ENCODE measurements around the gene CCDC57. TPM values are rescaled to one million over a fixed set of nuclear protein-coding genes. Genes with fewer than 3 reads are reported as not detected.

CCDC57 gene
- polyA plus RNA-seq, 3 donors, result 17.1 to 43.8 (median 20.1) TPM

- H3K27ac Mint-ChIP-seq, result peak overlapping the region in 4 of 7 donors; percentile 6 to 63 (median 46)
- Histone ChIP-seq H4K20me1 (ENCODE audit: insufficient read depth, low read length) (peaks cover 100% of the 10 kb centered on the region), H3K4me3 (replicated peaks in 1 of 3; ENCODE audit: low read depth in 2 of 3, low read length in 3 of 3) (no peak overlapping the region), H2AFZ (ENCODE audit: insufficient read depth, low read depth, low read length, poor library complexity, severe bottlenecking) (no peak overlapping the region), H3K9me3 (replicated peaks in 1 of 2; ENCODE audit: control insufficient read depth in 1 of 2, insufficient read depth in 1 of 2, low read length in 2 of 2) (no peaks in the 10 kb centered on the region), H3K9ac (ENCODE audit: insufficient read depth, low read length, poor library complexity, severe bottlenecking) (no peak overlapping the region), H3K4me1 (ENCODE audit: control insufficient read depth in 1 of 2, insufficient read depth in 2 of 2, low read length in 2 of 2) (peaks cover 32 to 44% of the 10 kb centered on the region in 2 donors), H3K36me3 (replicated peaks in 1 of 2; ENCODE audit: control insufficient read depth in 1 of 2, insufficient read depth in 2 of 2, low read length in 2 of 2) (peaks cover 79 to 82% of the 10 kb centered on the region in 2 donors), H3K27ac (ENCODE audit: low read depth in 1 of 2, low read length in 2 of 2) (peak overlapping the region in 1 of 2 donors; percentile 63), H3K4me2 (replicated peaks; ENCODE audit: extremely low read depth, low read length, poor library complexity, severe bottlenecking) (no peak overlapping the region), H3K27me3 (ENCODE audit: control insufficient read depth in 2 of 2, insufficient read depth in 2 of 2, low read length in 2 of 2) (no peaks in the 10 kb centered on the region), H3K79me2 (ENCODE audit: insufficient read depth, low read length) (peaks cover 88% of the 10 kb centered on the region)
- H3K36me3 Mint-ChIP-seq, result peaks cover 68 to 79% of the 10 kb centered on the region in 2 donors
- H3K27me3 Mint-ChIP-seq (ENCODE audit: low read depth in 3 of 3), result peaks cover 0 to 6% (median 0%) of the 10 kb centered on the region in 3 donors
- TF ChIP-seq, protein P1, sequence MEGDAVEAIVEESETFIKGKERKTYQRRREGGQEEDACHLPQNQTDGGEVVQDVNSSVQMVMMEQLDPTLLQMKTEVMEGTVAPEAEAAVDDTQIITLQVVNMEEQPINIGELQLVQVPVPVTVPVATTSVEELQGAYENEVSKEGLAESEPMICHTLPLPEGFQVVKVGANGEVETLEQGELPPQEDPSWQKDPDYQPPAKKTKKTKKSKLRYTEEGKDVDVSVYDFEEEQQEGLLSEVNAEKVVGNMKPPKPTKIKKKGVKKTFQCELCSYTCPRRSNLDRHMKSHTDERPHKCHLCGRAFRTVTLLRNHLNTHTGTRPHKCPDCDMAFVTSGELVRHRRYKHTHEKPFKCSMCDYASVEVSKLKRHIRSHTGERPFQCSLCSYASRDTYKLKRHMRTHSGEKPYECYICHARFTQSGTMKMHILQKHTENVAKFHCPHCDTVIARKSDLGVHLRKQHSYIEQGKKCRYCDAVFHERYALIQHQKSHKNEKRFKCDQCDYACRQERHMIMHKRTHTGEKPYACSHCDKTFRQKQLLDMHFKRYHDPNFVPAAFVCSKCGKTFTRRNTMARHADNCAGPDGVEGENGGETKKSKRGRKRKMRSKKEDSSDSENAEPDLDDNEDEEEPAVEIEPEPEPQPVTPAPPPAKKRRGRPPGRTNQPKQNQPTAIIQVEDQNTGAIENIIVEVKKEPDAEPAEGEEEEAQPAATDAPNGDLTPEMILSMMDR (IDR thresholded peaks at IDR 0.05), result no peak
- intact Hi-C loops (cut with micrococcal nuclease), result loop anchor here in 1 of 2 donors (2.0 kb wide), 1 partner anchor 75 kb away; no protein-coding TSS in a partner anchor
- peaks cover 0 to 3% (median 0%) of the 10 kb centered on the region in 7 donors for H3K9me3 Mint-ChIP-seq
- no peak overlapping the region for H3K4me3 Mint-ChIP-seq
- DNase-seq, result no peak
- 98% methylated on average over 40 of the region's 47 CpGs for WGBS (ENCODE audit: insufficient coverage)
- peaks cover 54% of the 10 kb centered on the region for H3K4me1 Mint-ChIP-seq
Measured at GRCh38 chr17:82245134-82246039, 32.7 kb upstream of the CCDC57 start.

GRCh38 chr17:82244413-82245133, 31.9 kb upstream of the CCDC57 start:
- WGBS (ENCODE audit: insufficient coverage), result 77% methylated on average over 29 of the region's 39 CpGs
- no peak overlapping the region for H3K9ac ChIP-seq (ENCODE audit: insufficient read depth, low read length, poor library complexity, severe bottlenecking)
- Mint-ChIP-seq H3K27ac (peak overlapping the region in 6 of 7 donors; percentile 14 to 77 (median 61)), H3K4me3 (no peak overlapping the region), H3K27me3 (ENCODE audit: low read depth in 3 of 3) (peaks cover 0 to 6% (median 0%) of the 10 kb centered on the region in 3 donors), H3K4me1 (peaks cover 62% of the 10 kb centered on the region), H3K36me3 (peaks cover 63 to 73% of the 10 kb centered on the region in 2 donors), H3K9me3 (peaks cover 0 to 3% (median 0%) of the 10 kb centered on the region in 7 donors)
- no peak overlapping the region for H3K4me2 ChIP-seq (replicated peaks; ENCODE audit: extremely low read depth, low read length, poor library complexity, severe bottlenecking)
- peaks cover 100% of the 10 kb centered on the region for H4K20me1 ChIP-seq (ENCODE audit: insufficient read depth, low read length)
- no peak for DNase-seq
- peaks cover 40 to 52% of the 10 kb centered on the region in 2 donors for H3K4me1 ChIP-seq (ENCODE audit: control insufficient read depth in 1 of 2, insufficient read depth in 2 of 2, low read length in 2 of 2)
- H3K79me2 ChIP-seq (ENCODE audit: insufficient read depth, low read length), result peaks cover 88% of the 10 kb centered on the region
- peak overlapping the region in 1 of 2 donors; percentile 74 for H3K27ac ChIP-seq (ENCODE audit: low read depth in 1 of 2, low read length in 2 of 2)
- H2AFZ ChIP-seq (ENCODE audit: insufficient read depth, low read depth, low read length, poor library complexity, severe bottlenecking), result no peak overlapping the region
- H3K9me3 ChIP-seq (replicated peaks in 1 of 2; ENCODE audit: control insufficient read depth in 1 of 2, insufficient read depth in 1 of 2, low read length in 2 of 2), result no peaks in the 10 kb centered on the region
- TF ChIP-seq, protein P1 (IDR thresholded peaks at IDR 0.05), result peak; percentile 55
- intact Hi-C loops (cut with micrococcal nuclease), result loop anchor here (2.0 to 5.0 kb wide), 3 partner anchors 37 to 78 kb away; no protein-coding TSS in a partner anchor
- no peaks in the 10 kb centered on the region for H3K27me3 ChIP-seq (ENCODE audit: control insufficient read depth in 2 of 2, insufficient read depth in 2 of 2, low read length in 2 of 2)
- H3K4me3 ChIP-seq (replicated peaks in 1 of 3; ENCODE audit: low read depth in 2 of 3, low read length in 3 of 3), result no peak overlapping the region
- H3K36me3 ChIP-seq (replicated peaks in 1 of 2; ENCODE audit: control insufficient read depth in 1 of 2, insufficient read depth in 2 of 2, low read length in 2 of 2), result peaks cover 72 to 81% of the 10 kb centered on the region in 2 donors

Data from CD14-positive monocyte (primary cell).